Measurements from ENCODE around the gene ZNF385B. TPM values are rescaled to one million over a fixed set of nuclear protein-coding genes. Genes with fewer than 3 reads are reported as not detected.

ZNF385B gene
- total RNA-seq, 1 donor from 2014 or later = not detected

GRCh38 chr2:179543361-179543901 lies 318.0 kb downstream of the ZNF385B start:
- Mint-ChIP-seq H3K4me3 (no peak overlapping the region), H3K36me3 (ENCODE audit: low read depth) (no peaks in the 10 kb centered on the region), H3K9me3 (peaks cover 4% of the 10 kb centered on the region), H3K27ac (no peak overlapping the region), H3K4me1 (no peaks in the 10 kb centered on the region), H3K27me3 (peaks cover 8% of the 10 kb centered on the region)
- POLR2A ChIA-PET = no interaction called here
- ATAC-seq (ENCODE audit: low read depth) (no peak), DNase-seq (no peak)
- intact Hi-C loops (cut with micrococcal nuclease) = no loop called here
- CTCF ChIA-PET = no interaction called here
- no peak for TF ChIP-seq CTCF (IDR thresholded peaks at IDR 0.05)

GRCh38 chr2:179541586-179541985 lies 319.8 kb downstream of the ZNF385B start:
- CTCF ChIA-PET = no interaction called here
- no peaks in the 10 kb centered on the region for H3K36me3 Mint-ChIP-seq (ENCODE audit: low read depth)
- intact Hi-C loops (cut with micrococcal nuclease) = no loop called here
- H3K27ac Mint-ChIP-seq = no peak overlapping the region
- no peak for TF ChIP-seq CTCF (IDR thresholded peaks at IDR 0.05)
- H3K4me3 Mint-ChIP-seq = no peak overlapping the region
- peaks cover 4% of the 10 kb centered on the region for H3K9me3 Mint-ChIP-seq
- ATAC-seq (ENCODE audit: low read depth) = no peak
- H3K27me3 Mint-ChIP-seq = peaks cover 2% of the 10 kb centered on the region
- DNase-seq = no peak
- H3K4me1 Mint-ChIP-seq = no peaks in the 10 kb centered on the region
- POLR2A ChIA-PET = no interaction called here

GRCh38 chr2:179539124-179539511 lies 322.3 kb downstream of the ZNF385B start:
- H3K27me3 Mint-ChIP-seq = peaks cover 1% of the 10 kb centered on the region
- CTCF ChIA-PET = no interaction called here
- intact Hi-C loops (cut with micrococcal nuclease) = no loop called here

GRCh38 chr2:179538406-179539123 lies 322.8 kb downstream of the ZNF385B start:
- H3K27me3 Mint-ChIP-seq = peaks cover 1% of the 10 kb centered on the region

More at GRCh38 chr2:179539124-179539511, 322.3 kb downstream of the ZNF385B start:
- POLR2A ChIA-PET = no interaction called here
- Mint-ChIP-seq H3K4me3 (no peak overlapping the region), H3K36me3 (ENCODE audit: low read depth) (no peaks in the 10 kb centered on the region), H3K4me1 (no peaks in the 10 kb centered on the region), H3K27ac (no peak overlapping the region), H3K9me3 (peaks cover 4% of the 10 kb centered on the region)
- no peak for TF ChIP-seq CTCF (IDR thresholded peaks at IDR 0.05)
- no peak for DNase-seq
- no peak for ATAC-seq (ENCODE audit: low read depth)

GRCh38 chr2:179536185-179536584 lies 325.2 kb downstream of the ZNF385B start:
- DNase-seq (no peak), ATAC-seq (ENCODE audit: low read depth) (no peak)
- intact Hi-C loops (cut with micrococcal nuclease) = no loop called here
- no peak for TF ChIP-seq CTCF (IDR thresholded peaks at IDR 0.05)
- Mint-ChIP-seq H3K4me1 (no peaks in the 10 kb centered on the region), H3K4me3 (no peak overlapping the region), H3K9me3 (peaks cover 4% of the 10 kb centered on the region), H3K36me3 (ENCODE audit: low read depth) (no peaks in the 10 kb centered on the region), H3K27ac (no peak overlapping the region), H3K27me3 (peaks cover 1% of the 10 kb centered on the region)
- POLR2A ChIA-PET = no interaction called here
- CTCF ChIA-PET = no interaction called here

More at GRCh38 chr2:179538406-179539123, 322.8 kb downstream of the ZNF385B start:
- Mint-ChIP-seq H3K4me1 (no peaks in the 10 kb centered on the region), H3K4me3 (no peak overlapping the region), H3K36me3 (ENCODE audit: low read depth) (no peaks in the 10 kb centered on the region), H3K27ac (no peak overlapping the region), H3K9me3 (peaks cover 4% of the 10 kb centered on the region)
- POLR2A ChIA-PET = no interaction called here
- CTCF ChIA-PET = no interaction called here
- ATAC-seq (ENCODE audit: low read depth) (no peak), DNase-seq (no peak)
- intact Hi-C loops (cut with micrococcal nuclease) = no loop called here
- TF ChIP-seq CTCF (IDR thresholded peaks at IDR 0.05) = no peak
